SK-N-SH (cell line): ENCODE measurements around the gene ADAMTS17. TPM values are rescaled to one million over a fixed set of nuclear protein-coding genes. Genes with fewer than 3 reads are reported as not detected.

ENCODE experiments used
- CTCF ChIA-PET: fragments of 300-600, 350-600 bp; formaldehyde crosslinking; extraction: SDS; loops from one replicate; lab custom pipeline; 2021; lab: Yijun Ruan, JAX
- POLR2A ChIA-PET: fragments of 350-600 bp; sonication (Branson Sonifier 250); formaldehyde crosslinking; extraction: SDS; loops from one replicate; lab custom pipeline; 2020; ENCODE audit warnings: antibody characterized with exemption, inconsistent platforms; lab: Yijun Ruan, JAX
- DNase-seq: peaks from one replicate; pipeline ENCODE4 v3.0.0; 2012
- H2AFZ ChIP-seq: fragments of 200-600 bp; sonication (generic); 2 replicates; pipeline ENCODE4 v1.8.1; 2016; ENCODE audit warnings: antibody characterized with exemption, mild to moderate bottlenecking, low read depth
- H3F3A ChIP-seq: fragments of 200-600 bp; sonication (generic); replicated peaks from 2 replicates; pipeline ENCODE3; 2016; ENCODE audit warnings: antibody characterized with exemption, mild to moderate bottlenecking; ENCODE audit not compliant: insufficient read depth
- H3K27ac ChIP-seq, 2 experiments: fragments of 200-500 bp in 1 of 2; fragments of 200-600 bp in 1 of 2; sonication (Bioruptor generic) in 1 of 2; sonication (generic), shearing (Covaris generic) in 1 of 2; 2 replicates each; pipeline versions ENCODE4 v1.5.1 to v1.6.1; 2014 to 2016; ENCODE audit warnings: low read depth in 2 of 2, inconsistent platforms in 1 of 2, low read length in 1 of 2, mild to moderate bottlenecking in 1 of 2, mixed read lengths in 1 of 2
- H3K27me3 ChIP-seq: fragments of 200-600 bp; sonication (generic), shearing (Covaris generic); 2 replicates; pipeline ENCODE4 v1.6.1; 2016; ENCODE audit warnings: mixed run types; ENCODE audit not compliant: insufficient read depth
- H3K36me3 ChIP-seq, 2 experiments: fragments of 200-500 bp in 1 of 2; fragments of 200-600 bp in 1 of 2; sonication (Bioruptor generic) in 1 of 2; sonication (generic) in 1 of 2; replicated peaks in 1 of 2; 2 replicates each; pipeline versions ENCODE3 to v1.5.1; 2014 to 2016; ENCODE audit warnings: low read length in 1 of 2, mild to moderate bottlenecking in 1 of 2; ENCODE audit not compliant: insufficient read depth in 2 of 2, control insufficient read depth in 1 of 2
- H3K4me1 ChIP-seq, 2 experiments: fragments of 200-500 bp in 1 of 2; fragments of 200-600 bp in 1 of 2; sonication (Bioruptor generic) in 1 of 2; sonication (generic), shearing (Covaris generic) in 1 of 2; 2 replicates each; pipeline versions ENCODE4 v1.5.1 to v1.6.1; 2014 to 2016; ENCODE audit warnings: low read depth in 1 of 2, low read length in 1 of 2, mixed run types in 1 of 2; ENCODE audit not compliant: insufficient read depth in 2 of 2, control insufficient read depth in 1 of 2
- H3K4me2 ChIP-seq: fragments of 200-600 bp; sonication (generic), shearing (Covaris generic); 2 replicates; pipeline ENCODE4 v1.6.1; 2017; ENCODE audit warnings: mixed run types
- H3K4me3 ChIP-seq, 2 experiments: fragments of 200-500 bp in 1 of 2; fragments of 200-600 bp in 1 of 2; sonication (Bioruptor generic) in 1 of 2; sonication (generic), shearing (Covaris generic) in 1 of 2; 2 replicates each; pipeline versions ENCODE4 v1.5.1 to v1.8.1; 2014 to 2016; ENCODE audit warnings: low read depth in 2 of 2, inconsistent platforms in 1 of 2, low read length in 1 of 2, mild to moderate bottlenecking in 1 of 2, mixed read lengths in 1 of 2, moderate library complexity in 1 of 2
- H3K79me2 ChIP-seq: fragments of 200-600 bp; sonication (generic); 2 replicates; pipeline ENCODE4 v1.8.1; 2017; ENCODE audit warnings: mild to moderate bottlenecking; ENCODE audit not compliant: insufficient read depth
- H3K9ac ChIP-seq: fragments of 200-600 bp; sonication (generic); 2 replicates; pipeline ENCODE4 v1.6.1; 2017; ENCODE audit warnings: mixed run types
- H3K9me2 ChIP-seq: fragments of 200-600 bp; sonication (generic); 2 replicates; pipeline ENCODE4 v1.6.1; 2017; ENCODE audit warnings: mixed run types
- H3K9me3 ChIP-seq: fragments of 200-600 bp; sonication (generic); 2 replicates; pipeline ENCODE4 v1.6.1; 2017; ENCODE audit warnings: mixed run types, mild to moderate bottlenecking, moderate library complexity
- H4K20me1 ChIP-seq: fragments of 200-600 bp; sonication (generic); 2 replicates; pipeline ENCODE4 v1.6.1; 2017; ENCODE audit warnings: mild to moderate bottlenecking, mixed run types; ENCODE audit not compliant: insufficient read depth
- GABPA ChIP-seq: IDR thresholded peaks from 2 replicates; pipeline ENCODE4 v1.4.0; 2012; ENCODE audit warnings: low read depth, mild to moderate bottlenecking
- IRF3 ChIP-seq: fragments of 150-350 bp; IDR thresholded peaks from 2 replicates; pipeline ENCODE4 v1.6.1; 2016; ENCODE audit warnings: mild to moderate bottlenecking, low read depth, low read length
- NRF1 ChIP-seq: IDR thresholded peaks from 2 replicates; pipeline ENCODE4 v1.6.1; 2012; ENCODE audit warnings: low read depth, mild to moderate bottlenecking, low read length
- POLR2AphosphoS5 ChIP-seq: IDR thresholded peaks from 2 replicates; pipeline ENCODE4 v1.6.1; 2012; ENCODE audit warnings: low read depth, low read length
- RAD21 ChIP-seq: IDR thresholded peaks from 2 replicates; pipeline ENCODE4 v1.6.1; 2012; ENCODE audit warnings: mild to moderate bottlenecking, low read length
- RXRA ChIP-seq: IDR thresholded peaks from 2 replicates; pipeline ENCODE4 v1.4.0; 2012; ENCODE audit warnings: low read depth, mild to moderate bottlenecking, borderline replicate concordance
- WGBS: methylation state at CpG from one replicate; pipeline ENCODE4 v1.1.6; 2017; ENCODE audit warnings: low lambda C conversion rate; 5-methylcytosine and 5-hydroxymethylcytosine counted together
- polyA plus RNA-seq, 3 experiments: library from polyadenylated mRNA; depleted of rRNA; stranded (reverse); fragments of >200 nt; gene quantifications; 2 replicates each; pipeline ENCODE4 v1.2.3, GENCODE V29; 2012
- TF ChIP-seq, protein P1 (sequence below): IDR thresholded peaks from 2 replicates; pipeline ENCODE4; 2012

Gene ADAMTS17
- polyA plus RNA-seq, 1 of the 3 experiments (the other 2 are of a cell fraction): not detected

GRCh38 chr15:99985878-99986277 is 355.9 kb downstream of the ADAMTS17 start:
- Histone ChIP-seq H3K4me1 (peaks cover 0 to 9% of the 10 kb centered on the region in 2 experiments; a peak in 1 of 4 replicates), H3K4me3 (no peak overlapping the region), H3K36me3 (no peaks in the 10 kb centered on the region), H3K27ac (no peak overlapping the region), H3F3A (no peaks in the 10 kb centered on the region), H3K79me2 (no peaks in the 10 kb centered on the region), H3K9me3 (no peaks in the 10 kb centered on the region), H2AFZ (no peak overlapping the region), H4K20me1 (no peaks in the 10 kb centered on the region), H3K9me2 (no peaks in the 10 kb centered on the region), H3K9ac (no peak overlapping the region), H3K27me3 (no peaks in the 10 kb centered on the region), H3K4me2 (no peak overlapping the region)
- DNase-seq: no peak
- CTCF ChIA-PET: interaction anchor here (1.1 to 1.5 kb wide), 2 partner anchors 9 to 353 kb away, joined by 3 read pairs; no protein-coding TSS in a partner anchor
- 70% methylated on average over 3 of the region's 4 CpGs for WGBS
- TF ChIP-seq RAD21 (no peak), NRF1 (no peak), POLR2AphosphoS5 (no peak)
- POLR2A ChIA-PET: no interaction called here

DNA sequence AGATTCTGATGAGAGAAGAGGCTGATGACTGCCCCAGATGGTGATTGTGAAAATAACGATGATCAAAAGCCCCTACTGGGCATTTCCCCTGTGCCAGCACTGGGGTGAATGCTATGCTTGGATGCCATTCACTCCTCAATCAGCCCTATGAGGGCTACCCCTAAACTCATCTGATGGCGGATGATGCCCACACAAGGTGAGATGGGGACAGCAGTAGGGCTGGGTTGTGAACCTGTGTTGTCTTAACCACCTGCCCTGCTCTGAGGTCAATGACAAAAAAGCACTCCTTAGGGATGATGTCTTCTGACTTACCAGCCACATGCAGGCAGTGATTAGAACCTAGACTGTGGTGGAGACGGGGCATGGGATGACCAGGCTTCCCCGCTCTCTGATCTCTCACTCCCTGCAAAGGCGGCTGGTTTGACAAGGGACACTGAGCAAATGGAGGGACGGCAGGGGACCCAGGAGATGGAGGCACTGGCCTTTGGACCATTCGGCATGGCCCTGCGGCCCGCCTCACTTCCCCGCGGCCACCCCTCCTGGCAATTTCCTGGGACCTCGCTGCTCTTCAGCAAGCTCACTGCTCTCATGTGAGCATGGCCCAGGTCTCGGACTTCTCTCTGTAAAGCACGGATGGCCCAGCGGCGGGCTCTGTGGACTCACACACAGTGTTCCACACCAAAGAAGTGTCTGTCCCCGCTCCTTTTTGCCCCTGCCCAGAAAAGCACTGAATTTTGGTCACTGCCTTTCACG is 357.1 kb downstream of the ADAMTS17 start:
- Histone ChIP-seq H2AFZ (no peak overlapping the region), H3K36me3 (no peaks in the 10 kb centered on the region), H3K9me2 (no peaks in the 10 kb centered on the region), H3F3A (no peaks in the 10 kb centered on the region), H3K9ac (no peak overlapping the region), H3K27me3 (no peaks in the 10 kb centered on the region), H3K9me3 (no peaks in the 10 kb centered on the region), H4K20me1 (no peaks in the 10 kb centered on the region), H3K4me1 (peaks cover 0 to 9% of the 10 kb centered on the region in 2 experiments; a peak in 1 of 4 replicates), H3K4me2 (no peak overlapping the region), H3K27ac (no peak overlapping the region), H3K4me3 (no peak overlapping the region), H3K79me2 (no peaks in the 10 kb centered on the region)
- DNase-seq: no peak
- 55% methylated on average over 9 of the region's 18 CpGs for WGBS
- ChIA-PET CTCF (interaction anchor here (2.0 kb wide), 1 partner anchor 12 kb away, joined by 7 read pairs; no protein-coding TSS in a partner anchor), POLR2A (no interaction called here)
- TF ChIP-seq IRF3: no peak
- TF ChIP-seq, protein P1, sequence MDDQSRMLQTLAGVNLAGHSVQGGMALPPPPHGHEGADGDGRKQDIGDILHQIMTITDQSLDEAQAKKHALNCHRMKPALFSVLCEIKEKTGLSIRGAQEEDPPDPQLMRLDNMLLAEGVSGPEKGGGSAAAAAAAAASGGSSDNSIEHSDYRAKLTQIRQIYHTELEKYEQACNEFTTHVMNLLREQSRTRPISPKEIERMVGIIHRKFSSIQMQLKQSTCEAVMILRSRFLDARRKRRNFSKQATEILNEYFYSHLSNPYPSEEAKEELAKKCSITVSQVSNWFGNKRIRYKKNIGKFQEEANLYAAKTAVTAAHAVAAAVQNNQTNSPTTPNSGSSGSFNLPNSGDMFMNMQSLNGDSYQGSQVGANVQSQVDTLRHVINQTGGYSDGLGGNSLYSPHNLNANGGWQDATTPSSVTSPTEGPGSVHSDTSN: no peak

- Histone ChIP-seq H3K9ac (no peak overlapping the region), H3K9me2 (no peaks in the 10 kb centered on the region), H4K20me1 (no peaks in the 10 kb centered on the region), H3K79me2 (no peaks in the 10 kb centered on the region), H3F3A (no peaks in the 10 kb centered on the region), H3K27ac (no peak overlapping the region), H3K4me2 (no peak overlapping the region), H3K9me3 (no peaks in the 10 kb centered on the region), H3K27me3 (no peaks in the 10 kb centered on the region), H2AFZ (no peak overlapping the region), H3K4me1 (peaks cover 0 to 9% of the 10 kb centered on the region in 2 experiments; a peak in 1 of 4 replicates), H3K4me3 (no peak overlapping the region), H3K36me3 (no peaks in the 10 kb centered on the region)
- TF ChIP-seq GABPA: no peak
- no peak for TF ChIP-seq RXRA
- ChIA-PET CTCF (interaction anchor here (1.9 to 2.0 kb wide), 2 partner anchors 13 to 55 kb away, joined by 7 to 8 read pairs; no protein-coding TSS in a partner anchor), POLR2A (no interaction called here)
- 51% methylated on average over 12 of the region's 17 CpGs for WGBS
- no peak for DNase-seq
These were observed 357.9 kb downstream of the ADAMTS17 start for GRCh38 chr15:99983886-99984286.
